AG09319 (cell line): Measurements from ENCODE around the gene DAB2IP.

Experiments used
- DNase-seq: peaks from one replicate; pipeline ENCODE4 v3.0.0-alpha.2; 2010; ENCODE audit warnings: low read depth; ENCODE audit errors: extremely low read depth
- CTCF ChIP-seq: IDR thresholded peaks from 2 replicates; pipeline ENCODE4 v1.5.1; 2011; ENCODE audit warnings: low read depth, mild to moderate bottlenecking, inconsistent platforms, low read length, moderate library complexity

Gene DAB2IP

GRCh38 chr9:121757281-121757585 lies 105.8 kb downstream of the DAB2IP start:
- DNase-seq, result no peak
- TF ChIP-seq CTCF, result no peak

- no peak for TF ChIP-seq CTCF
- DNase-seq, result no peak
Observed at GRCh38 chr9:121758693-121759092, 107.3 kb downstream of the DAB2IP start.

- TF ChIP-seq CTCF, result no peak
- no peak for DNase-seq
Observed at GRCh38 chr9:121759996-121760395, 108.6 kb downstream of the DAB2IP start.

GRCh38 chr9:121760571-121760970 lies 109.1 kb downstream of the DAB2IP start:
- TF ChIP-seq CTCF, result no peak
- no peak for DNase-seq

GRCh38 chr9:121763131-121763530 lies 111.7 kb downstream of the DAB2IP start:
- no peak for TF ChIP-seq CTCF
- DNase-seq, result no peak

- no peak for TF ChIP-seq CTCF
- no peak for DNase-seq
Observed at GRCh38 chr9:121763561-121764370, 112.3 kb downstream of the DAB2IP start.

- no peak for TF ChIP-seq CTCF
- no peak for DNase-seq
Observed at GRCh38 chr9:121764371-121764730, 112.9 kb downstream of the DAB2IP start.
